GM23338 (cell line): Measurements from ENCODE around the gene ABCA13. TPM values are rescaled to one million over a fixed set of nuclear protein-coding genes. Genes with fewer than 3 reads are reported as not detected.

ENCODE experiments used
- ATAC-seq: fragments of 200-7000 bp; cut with Tn5 transposase; 3 replicates; pipeline ENCODE4 v1.9.1; 2020
- DNase-seq: peaks from one replicate; pipeline ENCODE4 v3.0.0-alpha.2; 2015; ENCODE audit warnings: low spot score
- H2AFZ ChIP-seq: fragments of 200-600 bp; sonication (generic); 2 replicates; pipeline ENCODE4 v1.8.0; 2016; ENCODE audit warnings: antibody characterized with exemption, mild to moderate bottlenecking, moderate library complexity
- H3F3A ChIP-seq: fragments of 200-600 bp; sonication (generic); replicated peaks from 2 replicates; pipeline ENCODE4 v1.8.0; 2017; ENCODE audit warnings: antibody characterized with exemption, mixed run types, low read depth
- H3K27ac ChIP-seq: fragments of 200-600 bp; sonication (generic); 2 replicates; pipeline ENCODE4 v1.6.1; 2016; ENCODE audit warnings: low read depth
- H3K27me3 ChIP-seq: fragments of 200-600 bp; sonication (generic); 2 replicates; pipeline ENCODE4 v1.8.0; 2016; ENCODE audit warnings: mild to moderate bottlenecking, mixed run types, moderate library complexity; ENCODE audit not compliant: insufficient read depth
- H3K36me3 ChIP-seq: fragments of 200-600 bp; sonication (generic); 2 replicates; pipeline ENCODE4 v1.8.0; 2016; ENCODE audit warnings: mild to moderate bottlenecking; ENCODE audit not compliant: insufficient read depth
- H3K4me1 ChIP-seq: fragments of 200-600 bp; sonication (generic); 2 replicates; pipeline ENCODE4 v1.8.0; 2016; ENCODE audit warnings: mild to moderate bottlenecking, moderate library complexity; ENCODE audit not compliant: insufficient read depth
- H3K4me2 ChIP-seq: fragments of 200-600 bp; sonication (generic); 2 replicates; pipeline ENCODE4 v1.7.1; 2017; ENCODE audit warnings: mixed run types
- H3K4me3 ChIP-seq: fragments of 200-600 bp; sonication (generic); 2 replicates; pipeline ENCODE4 v1.6.1; 2016; ENCODE audit warnings: mixed run types
- H3K79me2 ChIP-seq: fragments of 200-600 bp; sonication (generic); replicated peaks from 2 replicates; pipeline ENCODE4 v1.8.0; 2017; ENCODE audit warnings: mild to moderate bottlenecking; ENCODE audit not compliant: insufficient read depth
- H3K9me2 ChIP-seq: fragments of 200-600 bp; sonication (generic); 2 replicates; pipeline ENCODE4 v1.8.0; 2017; ENCODE audit not compliant: insufficient read depth
- H4K20me1 ChIP-seq: fragments of 200-600 bp; sonication (generic); replicated peaks from 2 replicates; pipeline ENCODE4 v1.8.0; 2017; ENCODE audit warnings: mild to moderate bottlenecking; ENCODE audit not compliant: insufficient read depth
- H3K27ac Mint-ChIP-seq: 2 replicates; pipeline ENCODE4 v1.8.0; 2020; ENCODE audit warnings: inconsistent platforms, mild to moderate bottlenecking, moderate library complexity, mixed read lengths
- H3K27me3 Mint-ChIP-seq: 3 replicates; pipeline ENCODE4 v1.8.0; 2022; ENCODE audit warnings: low read depth, mild to moderate bottlenecking, moderate library complexity, mixed read lengths, inconsistent platforms; ENCODE audit not compliant: insufficient read depth, poor library complexity
- H3K36me3 Mint-ChIP-seq: 3 replicates; pipeline ENCODE4 v1.8.0; 2021; ENCODE audit warnings: low read depth, mild to moderate bottlenecking, inconsistent platforms, moderate library complexity, mixed read lengths
- H3K4me1 Mint-ChIP-seq: 3 replicates; pipeline ENCODE4 v1.8.0; 2020; ENCODE audit warnings: mild to moderate bottlenecking, inconsistent platforms, mixed read lengths
- H3K4me3 Mint-ChIP-seq: 3 replicates; pipeline ENCODE4 v1.8.0; 2021; ENCODE audit warnings: moderate library complexity, mild to moderate bottlenecking, inconsistent platforms, mixed read lengths
- H3K9me3 Mint-ChIP-seq: 3 replicates; pipeline ENCODE4 v1.8.0; 2020; ENCODE audit warnings: moderate library complexity, mild to moderate bottlenecking, inconsistent platforms, mixed read lengths
- CREB1 ChIP-seq: fragments of 250-450 bp; sonication (Bioruptor Pico); IDR thresholded peaks from 2 replicates; pipeline ENCODE4 v1.5.0; 2020; ENCODE audit warnings: low read depth, mild to moderate bottlenecking, moderate library complexity
- EZH2 ChIP-seq: fragments of 200-600 bp; sonication (generic); IDR thresholded peaks from one replicate; pipeline ENCODE4 v1.8.0; 2017; ENCODE audit warnings: antibody characterized with exemption, mild to moderate bottlenecking, low read depth; ENCODE audit not compliant: unreplicated experiment
- ZNF114 ChIP-seq: fragments of 250-450 bp; sonication (Bioruptor Pico); IDR thresholded peaks from 2 replicates; pipeline ENCODE4 v1.5.0; 2020; ENCODE audit warnings: mild to moderate bottlenecking, moderate library complexity
- ZNF462 ChIP-seq: fragments of 250-450 bp; sonication (Bioruptor Pico); IDR thresholded peaks from 2 replicates; pipeline ENCODE4 v1.5.0; 2020; ENCODE audit warnings: mild to moderate bottlenecking, moderate library complexity
- polyA plus RNA-seq: library from polyadenylated mRNA; unstranded; fragments of >200 nt; fragmentation: Nextera tagmentation; extraction: Ambion mirVana; gene quantifications from 2 replicates; pipeline ENCODE4 v1.2.1, GENCODE V29; 2016
- total RNA-seq: library from RNA; depleted of rRNA; stranded (reverse); fragments of >200 nt; shearing (Covaris generic); gene quantifications from 2 replicates; pipeline ENCODE4 v1.2.3, GENCODE V29; 2014
- TF ChIP-seq, protein P1 (sequence below): IDR thresholded peaks from 2 replicates; pipeline ENCODE4 v1.6.1; 2016; ENCODE audit warnings: antibody characterized with exemption
- TF ChIP-seq, protein P2 (sequence below), 2 experiments: fragments of 200-600 bp in 1 of 2; sonication (generic) in 1 of 2; conservative IDR thresholded peaks; 2 replicates each; pipeline versions ENCODE4 v1.5.1 to v1.6.1; 2016 to 2017; ENCODE audit warnings: antibody characterized with exemption in 2 of 2, low read depth in 2 of 2, mild to moderate bottlenecking in 2 of 2, moderate library complexity in 1 of 2

The ABCA13 gene
- total and polyA plus RNA-seq, 2 experiments from 2014 or later = 0.21 TPM; not detected in 1

GRCh38 chr7:48263311-48263650 is 92.0 kb downstream of the ABCA13 start (continued):
- TF ChIP-seq ZNF462 (CRISPR knock-in tag) (no peak), CREB1 (CRISPR knock-in tag) (no peak), EZH2 (no peak), ZNF114 (no peak)

DNA sequence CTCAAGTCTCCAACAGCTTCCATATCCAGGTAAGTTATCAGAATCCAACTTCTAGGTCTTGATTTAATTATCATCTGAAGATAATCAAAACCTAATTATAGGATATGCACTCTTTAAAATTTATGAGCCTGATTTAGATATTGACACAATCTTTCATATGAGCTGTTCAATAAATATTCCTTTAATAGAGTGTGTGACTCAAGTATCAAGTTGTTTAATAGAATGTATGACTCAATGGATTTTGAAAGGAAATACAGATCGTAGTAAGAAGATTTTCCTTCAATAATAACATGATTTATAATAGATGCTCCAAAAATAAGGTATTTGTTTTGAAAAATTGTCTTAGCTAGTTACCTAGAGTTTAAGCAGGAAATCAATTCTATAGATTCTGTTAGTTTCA is 97.8 kb downstream of the ABCA13 start:
- H3K27ac Mint-ChIP-seq = no peak overlapping the region
- Histone ChIP-seq H3K4me2 (no peak overlapping the region), H3K27me3 (no peaks in the 10 kb centered on the region), H3F3A (no peaks in the 10 kb centered on the region), H4K20me1 (no peaks in the 10 kb centered on the region), H3K27ac (no peak overlapping the region), H3K4me1 (no peaks in the 10 kb centered on the region), H3K36me3 (no peaks in the 10 kb centered on the region), H3K79me2 (no peaks in the 10 kb centered on the region), H3K4me3 (no peak overlapping the region), H3K9me2 (no peaks in the 10 kb centered on the region), H2AFZ (no peak overlapping the region)
- ATAC-seq (no peak), DNase-seq (no peak)
- H3K4me3 Mint-ChIP-seq = no peak overlapping the region
- no peaks in the 10 kb centered on the region for H3K36me3 Mint-ChIP-seq
- TF ChIP-seq EZH2 = no peak
- TF ChIP-seq, protein P1, sequence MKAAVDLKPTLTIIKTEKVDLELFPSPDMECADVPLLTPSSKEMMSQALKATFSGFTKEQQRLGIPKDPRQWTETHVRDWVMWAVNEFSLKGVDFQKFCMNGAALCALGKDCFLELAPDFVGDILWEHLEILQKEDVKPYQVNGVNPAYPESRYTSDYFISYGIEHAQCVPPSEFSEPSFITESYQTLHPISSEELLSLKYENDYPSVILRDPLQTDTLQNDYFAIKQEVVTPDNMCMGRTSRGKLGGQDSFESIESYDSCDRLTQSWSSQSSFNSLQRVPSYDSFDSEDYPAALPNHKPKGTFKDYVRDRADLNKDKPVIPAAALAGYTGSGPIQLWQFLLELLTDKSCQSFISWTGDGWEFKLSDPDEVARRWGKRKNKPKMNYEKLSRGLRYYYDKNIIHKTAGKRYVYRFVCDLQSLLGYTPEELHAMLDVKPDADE = no peak
- TF ChIP-seq, protein P2, sequence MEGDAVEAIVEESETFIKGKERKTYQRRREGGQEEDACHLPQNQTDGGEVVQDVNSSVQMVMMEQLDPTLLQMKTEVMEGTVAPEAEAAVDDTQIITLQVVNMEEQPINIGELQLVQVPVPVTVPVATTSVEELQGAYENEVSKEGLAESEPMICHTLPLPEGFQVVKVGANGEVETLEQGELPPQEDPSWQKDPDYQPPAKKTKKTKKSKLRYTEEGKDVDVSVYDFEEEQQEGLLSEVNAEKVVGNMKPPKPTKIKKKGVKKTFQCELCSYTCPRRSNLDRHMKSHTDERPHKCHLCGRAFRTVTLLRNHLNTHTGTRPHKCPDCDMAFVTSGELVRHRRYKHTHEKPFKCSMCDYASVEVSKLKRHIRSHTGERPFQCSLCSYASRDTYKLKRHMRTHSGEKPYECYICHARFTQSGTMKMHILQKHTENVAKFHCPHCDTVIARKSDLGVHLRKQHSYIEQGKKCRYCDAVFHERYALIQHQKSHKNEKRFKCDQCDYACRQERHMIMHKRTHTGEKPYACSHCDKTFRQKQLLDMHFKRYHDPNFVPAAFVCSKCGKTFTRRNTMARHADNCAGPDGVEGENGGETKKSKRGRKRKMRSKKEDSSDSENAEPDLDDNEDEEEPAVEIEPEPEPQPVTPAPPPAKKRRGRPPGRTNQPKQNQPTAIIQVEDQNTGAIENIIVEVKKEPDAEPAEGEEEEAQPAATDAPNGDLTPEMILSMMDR (conservative IDR thresholded peaks at IDR 0.05; ENCODE audit: low read depth in 2 of 2) = no peak
- no peaks in the 10 kb centered on the region for H3K9me3 Mint-ChIP-seq
- H3K27me3 Mint-ChIP-seq = no peaks in the 10 kb centered on the region
- H3K4me1 Mint-ChIP-seq = no peaks in the 10 kb centered on the region
